ENCODE measurements around the gene EXOSC9. TPM values are rescaled to one million over a fixed set of nuclear protein-coding genes. Genes with fewer than 3 reads are reported as not detected.

EXOSC9 gene
- total RNA-seq, 1 experiment from 2014 or later = 69.1 TPM

DNA sequence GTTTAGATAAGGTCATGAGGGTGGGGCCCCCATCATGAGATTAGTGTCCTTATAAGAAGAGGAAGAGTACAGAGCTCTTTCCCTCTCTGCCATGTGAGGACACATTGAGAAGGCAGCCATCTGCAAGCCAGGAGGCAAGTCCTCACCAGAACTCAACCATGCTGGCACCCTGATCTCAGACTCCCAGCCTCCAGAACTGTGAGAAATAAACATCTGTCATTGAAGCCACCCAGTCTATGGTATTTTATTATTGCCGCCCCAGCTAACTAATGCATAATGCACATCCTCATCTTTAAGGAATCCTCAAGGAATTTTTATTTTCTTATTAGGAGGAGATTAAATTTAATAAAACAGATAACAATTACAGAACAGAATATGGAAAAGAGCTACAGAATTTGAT, 16.7 kb upstream of the EXOSC9 start:
- no peak overlapping the region for H3K56ac ChIP-seq (ENCODE audit: insufficient read length, low read depth, low read length)
- H3K23me2 ChIP-seq (ENCODE audit: insufficient read length, low read depth, low read length, poor library complexity, severe bottlenecking) = no peaks in the 10 kb centered on the region
- Mint-ChIP-seq H3K4me3 (no peak overlapping the region), H3K27me3 (ENCODE audit: low read depth) (peaks cover 7% of the 10 kb centered on the region), H3K27ac (no peak overlapping the region), H3K36me3 (ENCODE audit: insufficient read depth in 1 of 3, low read depth in 3 of 3) (no peaks in the 10 kb centered on the region), H3K9me3 (no peaks in the 10 kb centered on the region), H3K4me1 (peaks cover 9 to 13% of the 10 kb centered on the region in 2 experiments; a peak in 3 of 4 replicates)
- DNase-seq = no peak
- TF ChIP-seq, protein P1, sequence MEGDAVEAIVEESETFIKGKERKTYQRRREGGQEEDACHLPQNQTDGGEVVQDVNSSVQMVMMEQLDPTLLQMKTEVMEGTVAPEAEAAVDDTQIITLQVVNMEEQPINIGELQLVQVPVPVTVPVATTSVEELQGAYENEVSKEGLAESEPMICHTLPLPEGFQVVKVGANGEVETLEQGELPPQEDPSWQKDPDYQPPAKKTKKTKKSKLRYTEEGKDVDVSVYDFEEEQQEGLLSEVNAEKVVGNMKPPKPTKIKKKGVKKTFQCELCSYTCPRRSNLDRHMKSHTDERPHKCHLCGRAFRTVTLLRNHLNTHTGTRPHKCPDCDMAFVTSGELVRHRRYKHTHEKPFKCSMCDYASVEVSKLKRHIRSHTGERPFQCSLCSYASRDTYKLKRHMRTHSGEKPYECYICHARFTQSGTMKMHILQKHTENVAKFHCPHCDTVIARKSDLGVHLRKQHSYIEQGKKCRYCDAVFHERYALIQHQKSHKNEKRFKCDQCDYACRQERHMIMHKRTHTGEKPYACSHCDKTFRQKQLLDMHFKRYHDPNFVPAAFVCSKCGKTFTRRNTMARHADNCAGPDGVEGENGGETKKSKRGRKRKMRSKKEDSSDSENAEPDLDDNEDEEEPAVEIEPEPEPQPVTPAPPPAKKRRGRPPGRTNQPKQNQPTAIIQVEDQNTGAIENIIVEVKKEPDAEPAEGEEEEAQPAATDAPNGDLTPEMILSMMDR (conservative IDR thresholded peaks at IDR 0.05) = no peak
- no peak overlapping the region for H3K14ac ChIP-seq (ENCODE audit: insufficient read depth, low read length)
- H3K79me1 ChIP-seq (ENCODE audit: insufficient read depth, low read depth, low read length, poor library complexity, severe bottlenecking) = no peaks in the 10 kb centered on the region
- H2AFZ ChIP-seq (ENCODE audit: low read length) = no peak overlapping the region
- no peak overlapping the region for H2BK5ac ChIP-seq (ENCODE audit: insufficient read length, low read length)
- no peak overlapping the region for H2BK12ac ChIP-seq (ENCODE audit: insufficient read length, low read depth, low read length)
- H2BK120ac ChIP-seq (ENCODE audit: low read depth, low read length, poor library complexity, severe bottlenecking) = no peak overlapping the region
- no peak overlapping the region for H3K4ac ChIP-seq (ENCODE audit: low read depth, low read length)
- no CpG with 5 or more reads among the region's 1 CpG for WGBS (ENCODE audit: extremely low coverage, insufficient read length, low lambda C conversion rate)
- H2AK5ac ChIP-seq (ENCODE audit: insufficient read length, low read length) = no peak overlapping the region
- no peak overlapping the region for H3K4me2 ChIP-seq (ENCODE audit: insufficient read depth, insufficient read length, low read length)
- H3K27ac ChIP-seq (ENCODE audit: insufficient read length, low read depth, low read length) = no peak overlapping the region
- H3K23ac ChIP-seq (ENCODE audit: insufficient read length, low read depth, low read length) = no peak overlapping the region
- no peak overlapping the region for H3K18ac ChIP-seq (ENCODE audit: insufficient read length, low read depth, low read length)
- H3K27me3 ChIP-seq (ENCODE audit: insufficient read depth, low read length) = no peaks in the 10 kb centered on the region
- no peak overlapping the region for H3T11ph ChIP-seq (ENCODE audit: low read length)
- no peak overlapping the region for H4K91ac ChIP-seq (ENCODE audit: insufficient read length, low read depth, low read length)
- H3K9ac ChIP-seq (ENCODE audit: extremely low read depth, insufficient read length, low read length) = no peak overlapping the region
- H2BK15ac ChIP-seq (ENCODE audit: low read depth, low read length) = no peak overlapping the region
- no peaks in the 10 kb centered on the region for H4K20me1 ChIP-seq (ENCODE audit: control insufficient read depth, insufficient read depth, insufficient read length)
- no peak overlapping the region for H4K5ac ChIP-seq (ENCODE audit: insufficient read length, low read depth, low read length)
- no peaks in the 10 kb centered on the region for H3K9me3 ChIP-seq (ENCODE audit: control insufficient read depth, low read depth, low read length)
- peaks cover 5% of the 10 kb centered on the region; the same call in 1 of the 2 replicates for H3K4me1 ChIP-seq (ENCODE audit: insufficient read depth, low read length)
- no peak overlapping the region for H2BK20ac ChIP-seq (ENCODE audit: low read depth, low read length, poor library complexity, severe bottlenecking)
- H4K8ac ChIP-seq (replicated peaks; ENCODE audit: insufficient read length, low read depth, low read length) = no peak overlapping the region
- no peaks in the 10 kb centered on the region for H3K79me2 ChIP-seq (ENCODE audit: insufficient read depth, low read length)

Data from H9 (cell line).